ENCODE data around the gene RHOT2.
A peak's percentile ranks its signal among the peaks of the same experiment; 100 is the strongest.

Gene RHOT2

GRCh38 chr16:679814-680624 is 12.1 kb downstream of the RHOT2 start, which contains the start of gene STUB1:
STUB1 (plus strand) TSS chr16:680410; CDS start chr16:680526, 116 bp downstream.
- DNase-seq (ENCODE audit: insufficient read length, low spot score): peak; percentile 79

DNA sequence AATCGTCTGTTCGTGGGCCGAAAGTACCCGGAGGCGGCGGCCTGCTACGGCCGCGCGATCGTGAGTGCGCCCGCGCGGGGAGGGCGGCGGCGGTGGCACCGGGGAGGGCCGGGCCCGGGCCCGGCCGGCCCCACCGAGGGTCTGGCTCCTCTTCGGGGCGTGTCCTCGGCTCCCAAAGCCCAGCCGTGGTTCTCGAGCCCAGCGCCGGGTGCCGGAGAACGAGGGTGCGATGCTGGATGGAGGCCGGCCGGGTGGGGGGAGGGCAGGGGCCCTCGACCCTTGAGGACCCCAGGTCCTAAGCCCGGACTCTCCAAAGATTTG is 12.7 kb downstream of the RHOT2 start:
- no peak for FAIRE-seq
- no peak for TF ChIP-seq POU2F2 (IDR thresholded peaks at IDR 0.05; ENCODE audit: low read depth, low read length)
- no peak for DNase-seq (ENCODE audit: insufficient read length, low spot score)

More at GRCh38 chr16:679814-680624, 12.1 kb downstream of the RHOT2 start, which contains the start of gene STUB1:
- peak; percentile 94 for FAIRE-seq
- TF ChIP-seq PAX5 (IDR thresholded peaks at IDR 0.05; ENCODE audit: insufficient read depth, low read length, severe bottlenecking): no peak
- no peak for TF ChIP-seq POLR2A (IDR thresholded peaks at IDR 0.05; ENCODE audit: low read depth, low read length)
- no peak for TF ChIP-seq POU2F2 (IDR thresholded peaks at IDR 0.05; ENCODE audit: low read depth, low read length)
- TF ChIP-seq TAF1 (IDR thresholded peaks at IDR 0.05; ENCODE audit: low read depth, low read length): no peak

GRCh38 chr16:680967-681745 is 13.2 kb downstream of the RHOT2 start:
- TF ChIP-seq POLR2A (IDR thresholded peaks at IDR 0.05; ENCODE audit: low read depth, low read length) (no peak), PAX5 (IDR thresholded peaks at IDR 0.05; ENCODE audit: insufficient read depth, low read length, severe bottlenecking) (no peak), POU2F2 (IDR thresholded peaks at IDR 0.05; ENCODE audit: low read depth, low read length) (no peak), SPI1 (IDR thresholded peaks at IDR 0.05; ENCODE audit: low read depth, low read length) (no peak), POLR2AphosphoS5 (IDR thresholded peaks at IDR 0.05; ENCODE audit: low read depth, low read length) (no peak), TAF1 (IDR thresholded peaks at IDR 0.05; ENCODE audit: low read depth, low read length) (no peak)
- DNase-seq (ENCODE audit: insufficient read length, low spot score) (no peak), FAIRE-seq (peak; percentile 41)

DNA sequence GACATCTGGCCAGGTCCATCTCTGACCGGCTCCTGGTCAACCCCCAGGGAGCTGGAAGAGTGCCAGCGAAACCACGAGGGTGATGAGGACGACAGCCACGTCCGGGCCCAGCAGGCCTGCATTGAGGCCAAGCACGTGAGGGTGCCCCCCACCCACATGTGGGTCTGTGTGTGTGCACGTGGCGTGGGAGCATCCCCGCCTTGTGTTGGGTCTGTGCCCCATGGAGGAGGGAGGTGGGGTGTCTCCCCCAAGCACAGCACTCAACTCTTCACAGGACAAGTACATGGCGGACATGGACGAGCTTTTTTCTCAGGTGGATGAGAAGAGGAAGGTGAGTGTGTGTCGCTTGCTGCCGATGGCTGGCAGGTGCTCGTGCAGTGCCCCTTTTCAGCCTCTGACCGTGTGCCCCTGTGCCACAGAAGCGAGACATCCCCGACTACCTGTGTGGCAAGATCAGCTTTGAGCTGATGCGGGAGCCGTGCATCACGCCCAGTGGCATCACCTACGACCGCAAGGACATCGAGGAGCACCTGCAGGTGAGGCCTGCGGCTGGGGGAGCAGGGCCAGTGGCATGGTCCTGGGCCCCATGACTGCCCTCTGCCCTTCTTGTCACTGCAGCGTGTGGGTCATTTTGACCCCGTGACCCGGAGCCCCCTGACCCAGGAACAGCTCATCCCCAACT is 14.0 kb downstream of the RHOT2 start:
- TF ChIP-seq POLR2A (IDR thresholded peaks at IDR 0.05; ENCODE audit: low read depth, low read length) (0 out of 2 replicates have a peak, but pooled peaks have one; percentile 16), SPI1 (IDR thresholded peaks at IDR 0.05; ENCODE audit: low read depth, low read length) (no peak)
- FAIRE-seq (no peak), DNase-seq (ENCODE audit: insufficient read length, low spot score) (no peak)

DNA sequence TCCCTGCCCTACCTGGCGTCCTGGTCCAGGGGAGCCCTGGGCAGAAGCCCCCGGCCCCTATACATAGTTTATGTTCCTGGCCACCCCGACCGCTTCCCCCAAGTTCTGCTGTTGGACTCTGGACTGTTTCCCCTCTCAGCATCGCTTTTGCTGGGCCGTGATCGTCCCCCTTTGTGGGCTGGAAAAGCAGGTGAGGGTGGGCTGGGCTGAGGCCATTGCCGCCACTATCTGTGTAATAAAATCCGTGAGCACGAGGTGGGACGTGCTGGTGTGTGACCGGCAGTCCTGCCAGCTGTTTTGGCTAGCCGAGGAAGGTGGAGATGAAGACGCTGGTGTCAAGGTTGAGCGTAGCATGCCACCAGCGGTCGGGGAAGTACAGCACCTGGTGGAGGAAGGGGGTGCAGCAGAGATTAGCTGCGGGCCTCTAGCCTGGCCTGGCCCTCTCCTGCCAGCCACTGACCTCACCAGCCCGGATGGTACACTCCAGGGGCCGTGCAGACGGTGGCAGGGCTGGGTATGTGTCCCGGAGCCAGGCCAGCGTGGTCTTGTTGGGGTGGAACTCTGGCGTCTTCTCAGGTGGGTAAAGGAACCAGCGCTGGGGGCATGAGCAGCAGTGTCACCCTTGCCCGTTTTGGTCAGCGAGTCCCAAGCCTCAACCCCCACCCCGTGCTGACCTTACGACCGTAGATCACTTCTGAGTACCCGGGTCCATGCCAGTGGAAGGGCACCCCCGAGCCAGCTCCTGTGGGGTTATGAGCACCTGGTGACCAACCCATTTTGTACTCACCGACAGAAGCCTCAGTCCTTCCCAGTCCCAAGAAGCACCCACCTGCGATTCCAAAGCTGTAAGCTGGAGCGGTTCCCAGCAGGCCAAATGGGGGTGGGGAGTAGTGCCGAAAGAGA is 14.8 kb downstream of the RHOT2 start:
- no peak for FAIRE-seq

DNA sequence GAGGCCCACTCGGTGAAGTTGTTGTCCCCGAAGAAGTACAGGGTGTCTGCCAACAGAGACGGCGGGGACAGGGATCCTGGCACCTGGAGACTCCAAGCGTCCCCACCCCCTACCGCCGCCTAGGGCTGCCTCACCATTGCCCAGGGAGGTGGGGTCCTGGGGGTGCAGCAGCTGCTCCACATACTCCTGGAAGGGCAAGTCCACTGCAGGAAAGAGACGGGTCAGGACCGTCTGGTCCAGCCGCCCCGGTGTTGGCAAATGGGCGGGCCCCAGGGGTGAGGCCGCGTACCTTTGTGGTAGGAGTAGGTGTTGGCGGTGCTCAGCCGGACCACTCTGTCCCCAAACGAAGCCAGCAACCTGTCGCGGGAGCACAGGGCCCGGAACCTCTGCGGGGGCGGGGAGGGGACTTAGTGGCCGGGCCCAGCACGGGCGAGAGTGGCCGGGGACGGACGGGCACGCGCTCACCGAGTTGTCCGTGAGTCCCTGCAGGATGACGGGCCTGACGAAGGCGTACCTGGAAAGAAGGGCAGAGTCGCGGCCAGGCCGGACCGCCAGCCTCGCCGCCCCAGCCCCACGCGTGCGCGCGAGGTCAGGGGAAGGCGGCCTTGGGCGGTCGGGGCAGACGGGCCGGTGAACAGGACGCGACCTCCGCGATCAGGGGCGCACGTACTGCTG is 15.6 kb downstream of the RHOT2 start:
- no peak for DNase-seq (ENCODE audit: insufficient read length, low spot score)
- FAIRE-seq: no peak
- no peak for TF ChIP-seq PAX5 (IDR thresholded peaks at IDR 0.05; ENCODE audit: insufficient read depth, low read length, severe bottlenecking)
- no peak for TF ChIP-seq SPI1 (IDR thresholded peaks at IDR 0.05; ENCODE audit: low read depth, low read length)
- TF ChIP-seq POLR2A (IDR thresholded peaks at IDR 0.05; ENCODE audit: low read depth, low read length): no peak; the same call in 1 of the 2 replicates
- no peak for TF ChIP-seq POLR2AphosphoS5 (IDR thresholded peaks at IDR 0.05; ENCODE audit: low read depth, low read length)
- TF ChIP-seq POU2F2 (IDR thresholded peaks at IDR 0.05; ENCODE audit: low read depth, low read length): no peak
- no peak for TF ChIP-seq TAF1 (IDR thresholded peaks at IDR 0.05; ENCODE audit: low read depth, low read length)

More for the DNA sequence above, 14.8 kb downstream of the RHOT2 start:
- no peak for DNase-seq (ENCODE audit: insufficient read length, low spot score)
- TF ChIP-seq PAX5 (IDR thresholded peaks at IDR 0.05; ENCODE audit: insufficient read depth, low read length, severe bottlenecking): no peak

- peak; percentile 100 for FAIRE-seq
- peak; percentile 100 for DNase-seq (ENCODE audit: insufficient read length, low spot score)
- TF ChIP-seq TAF1 (IDR thresholded peaks at IDR 0.05; ENCODE audit: low read depth, low read length) (peak; percentile 86), SPI1 (IDR thresholded peaks at IDR 0.05; ENCODE audit: low read depth, low read length) (no peak), POLR2AphosphoS5 (IDR thresholded peaks at IDR 0.05; ENCODE audit: low read depth, low read length) (peak; percentile 62; the same call in 1 of the 2 replicates), PAX5 (IDR thresholded peaks at IDR 0.05; ENCODE audit: insufficient read depth, low read length, severe bottlenecking) (peak; percentile 83), POLR2A (IDR thresholded peaks at IDR 0.05; ENCODE audit: low read depth, low read length) (peak; percentile 88), POU2F2 (IDR thresholded peaks at IDR 0.05; ENCODE audit: low read depth, low read length) (0 out of 2 replicates have a peak, but pooled peaks have one; percentile 33)
Observed at GRCh38 chr16:684071-684794, 16.3 kb downstream of the RHOT2 start, which contains the start of gene JMJD8. JMJD8 (minus strand) TSS chr16:684334; CDS start chr16:684319, 15 bp downstream.

GRCh38 chr16:684961-685696 is 17.2 kb downstream of the RHOT2 start:
- no peak for FAIRE-seq
- DNase-seq (ENCODE audit: insufficient read length, low spot score): no peak
- TF ChIP-seq SPI1 (IDR thresholded peaks at IDR 0.05; ENCODE audit: low read depth, low read length): no peak
- no peak for TF ChIP-seq TAF1 (IDR thresholded peaks at IDR 0.05; ENCODE audit: low read depth, low read length)
- TF ChIP-seq POLR2AphosphoS5 (IDR thresholded peaks at IDR 0.05; ENCODE audit: low read depth, low read length): no peak
- TF ChIP-seq PAX5 (IDR thresholded peaks at IDR 0.05; ENCODE audit: insufficient read depth, low read length, severe bottlenecking): no peak
- TF ChIP-seq POU2F2 (IDR thresholded peaks at IDR 0.05; ENCODE audit: low read depth, low read length): no peak
- no peak for TF ChIP-seq POLR2A (IDR thresholded peaks at IDR 0.05; ENCODE audit: low read depth, low read length)

Data from GM12891 (cell line).